Stimulated activated CD8-positive, alpha-beta memory T cell treated with anti-CD3 and anti-CD28 coated beads, Interleukin-12 subunit alpha, Interleukin-12 subunit beta, amount 100 ng/mL, for 4 hours (primary cell): ENCODE measurements around the gene NSG2.

Experiments used
- DNase-seq: peaks from one replicate; pipeline ENCODE4 v3.0.0-alpha.2; 2020; ENCODE audit warnings: low read depth

NSG2 gene

DNA sequence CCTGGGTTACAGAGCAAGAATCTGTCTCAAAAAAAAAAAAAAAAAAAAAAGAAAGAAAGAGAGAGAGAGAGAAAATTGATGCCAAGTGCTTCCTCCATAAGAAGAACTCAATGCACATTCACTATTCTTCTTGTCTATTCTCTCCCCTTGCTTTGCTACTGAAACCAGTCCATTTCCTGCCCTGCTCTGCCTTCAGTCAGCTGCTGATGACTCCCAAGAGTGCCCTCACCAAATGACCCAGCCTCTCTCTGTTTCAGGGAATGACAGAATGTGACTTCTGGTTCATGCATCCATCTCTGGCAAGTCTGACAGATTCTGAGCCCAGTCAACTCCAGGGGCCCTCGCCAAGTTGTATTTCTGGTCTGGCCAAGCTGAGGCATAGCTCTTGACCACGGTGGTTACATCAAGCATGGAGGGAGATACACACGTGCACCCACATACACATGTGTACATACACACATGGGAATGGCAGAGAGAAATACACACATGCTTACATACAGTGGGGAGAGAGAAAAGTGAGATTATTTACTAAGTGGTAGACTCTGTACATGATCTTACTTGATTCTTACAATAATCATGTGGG, 106.2 kb downstream of the NSG2 start:
- DNase-seq: no peak

DNA sequence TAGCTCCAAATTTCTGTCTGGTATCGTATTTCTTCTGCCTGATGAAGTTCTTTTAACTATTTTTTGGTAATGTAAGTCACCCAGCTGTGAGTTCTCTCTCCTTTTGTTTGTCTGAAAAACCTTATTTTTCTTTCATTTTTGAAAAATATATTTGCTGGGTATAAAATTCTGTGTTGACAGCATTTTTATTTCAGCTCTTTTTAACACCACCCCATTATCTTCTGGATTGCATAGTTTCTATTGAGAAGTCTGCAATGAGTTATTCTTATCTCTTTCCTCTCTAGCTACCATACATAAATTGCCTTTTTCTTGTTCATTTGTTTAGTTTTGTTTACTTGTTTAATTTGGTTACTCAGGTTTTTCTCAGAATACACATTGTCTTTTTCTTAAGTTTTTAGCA, 109.1 kb downstream of the NSG2 start:
- DNase-seq: no peak

DNA sequence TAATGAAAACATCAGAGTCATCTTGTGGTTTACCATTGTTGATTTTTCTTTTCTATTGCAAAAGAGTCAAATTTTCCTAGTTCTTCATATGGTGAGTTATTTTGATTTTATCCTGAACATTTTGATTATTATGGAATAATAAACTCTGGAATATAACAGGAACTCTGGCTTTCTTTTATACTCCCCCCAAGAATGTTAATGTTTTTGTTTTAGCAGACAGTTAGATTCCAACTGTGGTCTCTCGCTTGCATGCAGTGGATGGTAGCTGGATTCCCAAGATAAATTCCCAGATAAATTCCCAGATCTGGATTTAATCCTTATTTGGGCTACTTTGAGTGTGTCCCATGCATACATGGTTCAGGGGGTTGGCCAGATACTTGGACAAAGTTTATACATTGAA, 109.8 kb downstream of the NSG2 start:
- DNase-seq: no peak

DNA sequence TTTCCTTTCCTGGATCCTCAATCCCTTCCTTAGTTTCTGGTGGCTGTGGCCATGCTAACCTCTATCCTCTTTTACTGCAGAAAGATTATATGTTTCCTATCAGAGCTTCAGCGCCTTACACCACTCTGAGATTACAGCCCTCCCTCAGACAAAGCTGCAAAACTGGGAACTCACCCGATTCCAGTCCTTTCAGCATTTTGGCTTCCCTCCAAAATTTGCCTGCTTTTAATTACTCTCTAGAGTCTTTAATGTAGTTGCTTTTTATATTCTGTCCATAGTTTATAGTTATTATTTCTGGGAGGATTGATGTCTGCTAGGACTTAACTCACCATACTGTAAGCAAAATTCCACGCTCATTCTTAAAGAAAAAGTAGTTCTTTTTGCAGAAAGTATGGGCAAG, 110.2 kb downstream of the NSG2 start:
- DNase-seq: no peak

DNA sequence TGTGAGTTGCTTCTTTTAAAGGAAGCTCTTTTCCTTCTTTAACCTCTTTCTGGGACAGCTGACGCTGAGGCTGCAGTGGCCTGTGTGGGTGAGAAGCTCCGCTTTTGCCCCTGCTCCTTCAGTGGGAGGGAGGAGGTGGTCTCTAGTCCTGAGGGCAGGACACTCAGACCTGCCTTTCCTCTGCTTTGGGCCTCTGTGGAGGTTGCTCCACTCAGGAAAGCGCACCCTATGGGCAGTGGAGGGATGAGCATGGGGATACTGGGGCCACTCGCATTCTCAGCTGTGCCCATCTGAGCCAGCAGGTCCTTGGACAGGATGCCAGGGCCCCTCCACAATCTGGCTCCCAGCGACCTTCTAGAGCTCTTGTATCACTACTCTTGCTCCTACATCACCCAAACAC, 111.5 kb downstream of the NSG2 start:
- no peak for DNase-seq
